Gastroesophageal sphincter (tissue), 3 donors: ENCODE results near the gene TBL2.

Source experiments
- POLR2AphosphoS5 ChIP-seq: sonication (generic); formaldehyde crosslinking; IDR thresholded peaks from one replicate; pipeline ENCODE4 v1.6.1; 2017; ENCODE audit warnings: antibody characterized with exemption
- TF ChIP-seq, protein P1 (sequence below), 4 experiments: fragments of 200-600 bp in 2 of 4; fragments of 450-650 bp in 2 of 4; sonication (generic) in 1 of 4; IDR thresholded peaks; one replicate each; pipeline ENCODE4 v1.5.1; 2017 to 2019; ENCODE audit warnings: antibody characterized with exemption in 4 of 4, mild to moderate bottlenecking in 2 of 4, moderate library complexity in 2 of 4

DNA sequence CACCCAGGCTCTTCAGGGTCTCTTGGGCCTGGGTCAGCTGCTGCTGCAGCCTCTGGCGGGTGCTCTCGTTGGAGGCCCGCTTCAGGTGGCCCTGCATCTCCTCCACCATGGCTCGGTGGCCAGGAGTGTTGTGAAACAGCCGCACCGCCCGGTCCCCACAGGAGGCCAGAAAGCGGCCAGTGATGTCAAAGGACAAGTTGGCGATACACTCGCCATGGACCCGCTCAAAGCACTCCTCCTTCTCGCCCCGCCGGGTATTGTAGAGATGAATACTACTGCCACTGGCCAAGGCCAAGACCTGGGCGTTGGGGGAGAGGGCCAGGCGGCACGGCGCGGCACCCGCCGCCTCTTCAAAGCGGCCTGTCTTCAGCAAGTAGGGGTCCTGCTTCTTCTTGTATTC, 7.9 kb downstream of the TBL2 start:
- TF ChIP-seq, protein P1, sequence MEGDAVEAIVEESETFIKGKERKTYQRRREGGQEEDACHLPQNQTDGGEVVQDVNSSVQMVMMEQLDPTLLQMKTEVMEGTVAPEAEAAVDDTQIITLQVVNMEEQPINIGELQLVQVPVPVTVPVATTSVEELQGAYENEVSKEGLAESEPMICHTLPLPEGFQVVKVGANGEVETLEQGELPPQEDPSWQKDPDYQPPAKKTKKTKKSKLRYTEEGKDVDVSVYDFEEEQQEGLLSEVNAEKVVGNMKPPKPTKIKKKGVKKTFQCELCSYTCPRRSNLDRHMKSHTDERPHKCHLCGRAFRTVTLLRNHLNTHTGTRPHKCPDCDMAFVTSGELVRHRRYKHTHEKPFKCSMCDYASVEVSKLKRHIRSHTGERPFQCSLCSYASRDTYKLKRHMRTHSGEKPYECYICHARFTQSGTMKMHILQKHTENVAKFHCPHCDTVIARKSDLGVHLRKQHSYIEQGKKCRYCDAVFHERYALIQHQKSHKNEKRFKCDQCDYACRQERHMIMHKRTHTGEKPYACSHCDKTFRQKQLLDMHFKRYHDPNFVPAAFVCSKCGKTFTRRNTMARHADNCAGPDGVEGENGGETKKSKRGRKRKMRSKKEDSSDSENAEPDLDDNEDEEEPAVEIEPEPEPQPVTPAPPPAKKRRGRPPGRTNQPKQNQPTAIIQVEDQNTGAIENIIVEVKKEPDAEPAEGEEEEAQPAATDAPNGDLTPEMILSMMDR (IDR thresholded peaks at IDR 0.05) = no peak
- TF ChIP-seq POLR2AphosphoS5 = no peak
